Measurements from ENCODE around the gene RASL11B.

DNA sequence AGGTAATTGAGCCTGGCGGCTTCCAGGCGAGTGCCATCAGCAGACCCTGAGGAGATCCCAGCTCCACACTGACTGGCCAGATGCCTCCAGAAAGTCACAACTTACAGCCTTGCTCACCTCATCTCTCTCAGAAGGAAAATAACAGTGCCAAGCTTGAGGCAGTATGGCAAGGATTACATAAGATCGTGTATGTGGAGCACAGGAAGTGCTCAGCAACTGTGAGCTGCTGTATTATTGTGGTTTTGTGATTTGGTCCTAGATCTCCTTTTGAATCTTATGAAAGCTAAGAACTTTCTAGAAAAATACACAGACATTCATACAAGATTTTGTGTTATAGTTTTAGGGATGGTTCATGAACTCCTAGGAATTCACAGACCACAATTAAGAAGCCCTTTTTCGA is 14.0 kb downstream of the RASL11B start:
- TF ChIP-seq POLR2AphosphoS5 (IDR thresholded peaks at IDR 0.05; ENCODE audit: low read depth), result no peak
- TF ChIP-seq, protein P1, sequence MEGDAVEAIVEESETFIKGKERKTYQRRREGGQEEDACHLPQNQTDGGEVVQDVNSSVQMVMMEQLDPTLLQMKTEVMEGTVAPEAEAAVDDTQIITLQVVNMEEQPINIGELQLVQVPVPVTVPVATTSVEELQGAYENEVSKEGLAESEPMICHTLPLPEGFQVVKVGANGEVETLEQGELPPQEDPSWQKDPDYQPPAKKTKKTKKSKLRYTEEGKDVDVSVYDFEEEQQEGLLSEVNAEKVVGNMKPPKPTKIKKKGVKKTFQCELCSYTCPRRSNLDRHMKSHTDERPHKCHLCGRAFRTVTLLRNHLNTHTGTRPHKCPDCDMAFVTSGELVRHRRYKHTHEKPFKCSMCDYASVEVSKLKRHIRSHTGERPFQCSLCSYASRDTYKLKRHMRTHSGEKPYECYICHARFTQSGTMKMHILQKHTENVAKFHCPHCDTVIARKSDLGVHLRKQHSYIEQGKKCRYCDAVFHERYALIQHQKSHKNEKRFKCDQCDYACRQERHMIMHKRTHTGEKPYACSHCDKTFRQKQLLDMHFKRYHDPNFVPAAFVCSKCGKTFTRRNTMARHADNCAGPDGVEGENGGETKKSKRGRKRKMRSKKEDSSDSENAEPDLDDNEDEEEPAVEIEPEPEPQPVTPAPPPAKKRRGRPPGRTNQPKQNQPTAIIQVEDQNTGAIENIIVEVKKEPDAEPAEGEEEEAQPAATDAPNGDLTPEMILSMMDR (IDR thresholded peaks at IDR 0.05; ENCODE audit: insufficient read depth, low read length), result no peak

Measured in HL-60 (cell line).